MM.1S (cell line): ENCODE data around the gene SMPD3.

Source experiments
- DNase-seq: peaks from one replicate; pipeline ENCODE4 v3.0.0-alpha.2; 2015
- H2AFZ ChIP-seq: fragments of 300-600 bp; sonication (generic); 2 replicates; pipeline ENCODE4 v1.6.0; 2016; ENCODE audit warnings: antibody characterized with exemption, low read length
- H3F3A ChIP-seq: fragments of 300-600 bp; sonication (generic); 2 replicates; pipeline ENCODE4 v1.6.1; 2016; ENCODE audit warnings: mild to moderate bottlenecking, antibody characterized with exemption, low read length, moderate library complexity, mixed read lengths; ENCODE audit not compliant: insufficient read depth
- H3K27ac ChIP-seq: fragments of 300-600 bp; sonication (generic); 2 replicates; pipeline ENCODE4 v1.5.1; 2016; ENCODE audit warnings: mild to moderate bottlenecking, low read length
- H3K27me3 ChIP-seq: fragments of 300-600 bp; sonication (generic); replicated peaks from 2 replicates; pipeline ENCODE4 v1.6.0; 2016; ENCODE audit warnings: low read length; ENCODE audit not compliant: insufficient read depth
- H3K36me3 ChIP-seq: fragments of 300-600 bp; sonication (generic); replicated peaks from 2 replicates; pipeline ENCODE4 v1.6.1; 2016; ENCODE audit warnings: mild to moderate bottlenecking, low read length, mixed read lengths; ENCODE audit not compliant: insufficient read depth
- H3K4me1 ChIP-seq: fragments of 300-600 bp; sonication (generic); 2 replicates; pipeline ENCODE4 v1.6.1; 2016; ENCODE audit warnings: low read length, mixed read lengths
- H3K4me2 ChIP-seq: fragments of 300-600 bp; sonication (generic); 2 replicates; pipeline ENCODE4 v1.6.0; 2016; ENCODE audit warnings: low read depth, low read length
- H3K4me3 ChIP-seq: fragments of 300-600 bp; sonication (generic); 2 replicates; pipeline ENCODE4 v1.5.1; 2016; ENCODE audit warnings: low read length, mixed read lengths
- H3K79me2 ChIP-seq: fragments of 300-600 bp; sonication (generic); 2 replicates; pipeline ENCODE4 v1.6.1; 2016; ENCODE audit warnings: mixed run types, low read length, mixed read lengths
- H3K9ac ChIP-seq: fragments of 300-600 bp; sonication (generic); 2 replicates; pipeline ENCODE4 v1.6.1; 2016; ENCODE audit warnings: low read length, mixed read lengths
- H3K9me2 ChIP-seq: fragments of 300-600 bp; sonication (generic); replicated peaks from 2 replicates; pipeline ENCODE4 v1.6.1; 2016; ENCODE audit warnings: mild to moderate bottlenecking, low read length, mixed read lengths; ENCODE audit not compliant: insufficient read depth
- H3K9me3 ChIP-seq: fragments of 300-600 bp; sonication (generic); replicated peaks from 2 replicates; pipeline ENCODE4 v1.6.1; 2016; ENCODE audit warnings: mild to moderate bottlenecking, low read length, mixed read lengths; ENCODE audit not compliant: insufficient read depth
- H4K20me1 ChIP-seq: fragments of 300-600 bp; sonication (generic); 2 replicates; pipeline ENCODE4 v1.6.1; 2016; ENCODE audit warnings: mild to moderate bottlenecking, low read length, moderate library complexity, mixed read lengths; ENCODE audit not compliant: insufficient read depth
- EZH2 ChIP-seq: fragments of 300-600 bp; sonication (generic); optimal IDR thresholded peaks from 2 replicates; pipeline ENCODE3; 2017; ENCODE audit warnings: low read depth, mild to moderate bottlenecking, antibody characterized with exemption, low read length, mixed read lengths
- EZH2phosphoT487 ChIP-seq: fragments of 300-600 bp; sonication (generic); IDR thresholded peaks from 2 replicates; pipeline ENCODE4 v1.6.1; 2018; ENCODE audit warnings: antibody characterized with exemption, low read length
- TF ChIP-seq, protein P1 (sequence below): fragments of 300-600 bp; sonication (generic); IDR thresholded peaks from 2 replicates; pipeline ENCODE4 v1.5.1; 2016; ENCODE audit warnings: antibody characterized with exemption, low read length, mixed read lengths

The SMPD3 gene

GRCh38 chr16:68309799-68310198, 138.5 kb downstream of the SMPD3 start:
- Histone ChIP-seq H3K27ac (peak overlapping the region; percentile 62; the same call in 1 of the 2 replicates), H2AFZ (0 out of 2 replicates have a peak overlapping the region, but pooled peaks have one; percentile 87), H3K36me3 (no peaks in the 10 kb centered on the region; the same call in 1 of the 2 replicates), H3K79me2 (peaks cover 93% of the 10 kb centered on the region), H3F3A (peaks cover 31% of the 10 kb centered on the region), H3K27me3 (no peaks in the 10 kb centered on the region), H3K4me1 (peaks cover 32% of the 10 kb centered on the region), H3K9me3 (no peaks in the 10 kb centered on the region), H3K4me3 (peak overlapping the region; percentile 99), H4K20me1 (no peaks in the 10 kb centered on the region), H3K4me2 (peak overlapping the region; percentile 85), H3K9ac (peak overlapping the region; percentile 81), H3K9me2 (no peaks in the 10 kb centered on the region)
- TF ChIP-seq EZH2 (no peak), EZH2phosphoT487 (no peak)
- TF ChIP-seq, protein P1, sequence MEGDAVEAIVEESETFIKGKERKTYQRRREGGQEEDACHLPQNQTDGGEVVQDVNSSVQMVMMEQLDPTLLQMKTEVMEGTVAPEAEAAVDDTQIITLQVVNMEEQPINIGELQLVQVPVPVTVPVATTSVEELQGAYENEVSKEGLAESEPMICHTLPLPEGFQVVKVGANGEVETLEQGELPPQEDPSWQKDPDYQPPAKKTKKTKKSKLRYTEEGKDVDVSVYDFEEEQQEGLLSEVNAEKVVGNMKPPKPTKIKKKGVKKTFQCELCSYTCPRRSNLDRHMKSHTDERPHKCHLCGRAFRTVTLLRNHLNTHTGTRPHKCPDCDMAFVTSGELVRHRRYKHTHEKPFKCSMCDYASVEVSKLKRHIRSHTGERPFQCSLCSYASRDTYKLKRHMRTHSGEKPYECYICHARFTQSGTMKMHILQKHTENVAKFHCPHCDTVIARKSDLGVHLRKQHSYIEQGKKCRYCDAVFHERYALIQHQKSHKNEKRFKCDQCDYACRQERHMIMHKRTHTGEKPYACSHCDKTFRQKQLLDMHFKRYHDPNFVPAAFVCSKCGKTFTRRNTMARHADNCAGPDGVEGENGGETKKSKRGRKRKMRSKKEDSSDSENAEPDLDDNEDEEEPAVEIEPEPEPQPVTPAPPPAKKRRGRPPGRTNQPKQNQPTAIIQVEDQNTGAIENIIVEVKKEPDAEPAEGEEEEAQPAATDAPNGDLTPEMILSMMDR = no peak
- peak; percentile 30 for DNase-seq
